Liver (tissue), 3 donors: ENCODE measurements around the gene XAB2.

Source experiments
- CTCF ChIP-seq: fragments of 150-350 bp; IDR thresholded peaks from 2 replicates; pipeline ENCODE4 v1.5.1; 2017; ENCODE audit warnings: improper control_type of control experiment, low read depth, low read length; ENCODE audit not compliant: missing input control
- FOXA1 ChIP-seq: IDR thresholded peaks from 2 replicates; pipeline ENCODE4 v1.6.1; 2016; ENCODE audit warnings: antibody characterized with exemption
- GABPA ChIP-seq, 2 donors: IDR thresholded peaks in 1 of 2; conservative IDR thresholded peaks in 1 of 2; 2 replicates each; pipeline ENCODE4 v1.6.1; 2016; ENCODE audit warnings: antibody characterized with exemption in 2 of 2, mild to moderate bottlenecking in 1 of 2, moderate library complexity in 1 of 2
- HNF4G ChIP-seq: IDR thresholded peaks from 2 replicates; pipeline ENCODE4 v1.6.1; 2016; ENCODE audit warnings: antibody characterized with exemption
- JUND ChIP-seq, 2 donors: IDR thresholded peaks; 2 replicates each; pipeline ENCODE4 v1.6.1; 2016; ENCODE audit warnings: antibody characterized with exemption in 2 of 2
- MAX ChIP-seq: IDR thresholded peaks from 2 replicates; pipeline ENCODE4 v1.6.1; 2016; ENCODE audit warnings: antibody characterized with exemption
- RAD21 ChIP-seq, 2 donors: IDR thresholded peaks; 2 replicates each; pipeline ENCODE4 v1.6.1; 2016; ENCODE audit warnings: antibody characterized with exemption in 2 of 2, mild to moderate bottlenecking in 2 of 2
- REST ChIP-seq: IDR thresholded peaks from 2 replicates; pipeline ENCODE4 v1.6.1; 2016; ENCODE audit warnings: antibody characterized with exemption, mild to moderate bottlenecking
- RXRA ChIP-seq, 2 donors: IDR thresholded peaks; 2 replicates each; pipeline ENCODE4 v1.6.1; 2017 to 2018; ENCODE audit warnings: antibody characterized with exemption in 2 of 2, mild to moderate bottlenecking in 1 of 2
- SP1 ChIP-seq: IDR thresholded peaks from 2 replicates; pipeline ENCODE4 v1.6.1; 2018; ENCODE audit warnings: antibody characterized with exemption, mild to moderate bottlenecking
- TAF1 ChIP-seq: conservative IDR thresholded peaks from 2 replicates; pipeline ENCODE4 v1.6.1; 2016; ENCODE audit warnings: antibody characterized with exemption, mild to moderate bottlenecking
- YY1 ChIP-seq: IDR thresholded peaks from 2 replicates; pipeline ENCODE4 v1.6.1; 2016; ENCODE audit warnings: antibody characterized with exemption, mild to moderate bottlenecking
- TF ChIP-seq, protein P1 (sequence below): IDR thresholded peaks from 2 replicates; pipeline ENCODE4 v1.6.1; 2016; ENCODE audit warnings: antibody characterized with exemption
- donor health status: healthy.
- donor health status: healthy.

DNA sequence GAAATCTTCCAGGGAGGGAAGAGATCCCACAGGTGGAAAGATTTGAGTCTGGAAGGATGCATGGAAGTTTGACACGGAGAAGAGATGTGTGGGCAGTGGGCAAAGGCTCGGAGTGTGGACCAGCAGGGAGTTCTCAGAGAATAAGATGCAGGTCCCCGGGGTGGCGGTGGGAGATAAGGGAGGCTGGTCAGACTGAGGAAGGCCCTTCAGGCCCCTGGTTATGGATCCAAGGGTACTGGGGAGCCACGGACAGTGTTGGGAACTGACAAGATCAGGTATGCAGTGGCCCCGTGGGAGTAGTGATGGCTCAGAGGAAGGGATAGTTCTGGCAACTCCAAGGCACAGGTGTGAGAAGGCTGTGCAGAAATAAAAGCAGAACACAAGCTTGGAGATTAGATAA lies 31.2 kb downstream of the XAB2 start:
- TF ChIP-seq CTCF = no peak
- no peak for TF ChIP-seq FOXA1
- TF ChIP-seq RXRA (IDR thresholded peaks at IDR 0.05) = no peak
- TF ChIP-seq RAD21 (IDR thresholded peaks at IDR 0.05) = no peak
- no peak for TF ChIP-seq GABPA (IDR thresholded peaks at IDR 0.05 in 1 of 2, conservative IDR thresholded peaks at IDR 0.05 in 1 of 2)
- TF ChIP-seq, protein P1, sequence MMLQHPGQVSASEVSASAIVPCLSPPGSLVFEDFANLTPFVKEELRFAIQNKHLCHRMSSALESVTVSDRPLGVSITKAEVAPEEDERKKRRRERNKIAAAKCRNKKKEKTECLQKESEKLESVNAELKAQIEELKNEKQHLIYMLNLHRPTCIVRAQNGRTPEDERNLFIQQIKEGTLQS = no peak
- no peak for TF ChIP-seq TAF1
- no peak for TF ChIP-seq MAX
- no peak for TF ChIP-seq YY1
- TF ChIP-seq JUND (IDR thresholded peaks at IDR 0.05) = no peak
- no peak for TF ChIP-seq SP1
- no peak for TF ChIP-seq HNF4G
- TF ChIP-seq REST = no peak
